Neural crest cell (in vitro differentiated cells): Measurements from ENCODE around the gene NAV2. TPM values are rescaled to one million over a fixed set of nuclear protein-coding genes. Genes with fewer than 3 reads are reported as not detected.

Source experiments
- DNase-seq: peaks from one replicate; pipeline ENCODE4 v3.0.0; 2021; ENCODE audit warnings: low read depth, mixed read lengths, low spot score
- H3K27ac Mint-ChIP-seq: one replicate; pipeline ENCODE4 v1.8.0; 2021; ENCODE audit warnings: mild to moderate bottlenecking, mixed read lengths; ENCODE audit not compliant: unreplicated experiment
- H3K27me3 Mint-ChIP-seq: 2 replicates; pipeline ENCODE4 v1.8.0; 2021; ENCODE audit warnings: low read depth, mild to moderate bottlenecking, mixed read lengths
- H3K36me3 Mint-ChIP-seq: 2 replicates; pipeline ENCODE4 v1.8.0; 2021; ENCODE audit warnings: low read depth, mild to moderate bottlenecking, mixed read lengths
- H3K4me1 Mint-ChIP-seq: 2 replicates; pipeline ENCODE4 v1.8.0; 2021; ENCODE audit warnings: mixed read lengths
- H3K4me3 Mint-ChIP-seq: one replicate; pipeline ENCODE4 v1.8.0; 2021; ENCODE audit warnings: mild to moderate bottlenecking, mixed read lengths
- H3K9me3 Mint-ChIP-seq: 2 replicates; pipeline ENCODE4 v1.8.0; 2021; ENCODE audit warnings: mixed read lengths
- total RNA-seq: library from RNA; stranded (reverse); gene quantifications from 2 replicates; pipeline ENCODE4 v1.2.1, GENCODE V29; 2021
- TF ChIP-seq, protein P1 (sequence below): fragments of 200-600 bp; sonication (generic); conservative IDR thresholded peaks from 2 replicates; pipeline ENCODE4 v1.5.0; 2021; ENCODE audit warnings: antibody characterized with exemption, mild to moderate bottlenecking

NAV2 gene
- total RNA-seq, 1 donor from 2014 or later: 14.1 TPM

DNA sequence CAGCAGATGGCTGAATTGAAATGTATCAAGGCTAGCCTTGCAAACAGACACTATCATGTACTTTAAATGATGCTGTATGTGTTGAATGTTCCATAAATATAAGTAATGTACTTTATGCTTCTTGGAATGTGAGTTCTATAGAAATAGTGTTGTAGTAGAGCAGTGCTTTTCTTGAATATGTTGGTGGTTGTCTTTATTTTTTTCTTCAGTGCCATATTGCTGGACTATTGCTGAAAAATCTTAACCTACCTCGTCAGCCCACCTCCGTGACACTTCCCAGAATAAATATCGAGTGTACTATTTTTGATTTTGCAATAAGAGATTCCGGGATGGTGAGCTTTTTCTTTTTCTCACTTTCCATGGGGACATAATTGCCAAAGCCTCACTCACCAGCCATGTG is 153.9 kb downstream of the NAV2 start:
- Mint-ChIP-seq H3K9me3 (peaks cover 5% of the 10 kb centered on the region), H3K27me3 (no peaks in the 10 kb centered on the region), H3K4me3 (no peak overlapping the region), H3K4me1 (peaks cover 38% of the 10 kb centered on the region), H3K27ac (no peak overlapping the region), H3K36me3 (peaks cover 2% of the 10 kb centered on the region)
- TF ChIP-seq, protein P1, sequence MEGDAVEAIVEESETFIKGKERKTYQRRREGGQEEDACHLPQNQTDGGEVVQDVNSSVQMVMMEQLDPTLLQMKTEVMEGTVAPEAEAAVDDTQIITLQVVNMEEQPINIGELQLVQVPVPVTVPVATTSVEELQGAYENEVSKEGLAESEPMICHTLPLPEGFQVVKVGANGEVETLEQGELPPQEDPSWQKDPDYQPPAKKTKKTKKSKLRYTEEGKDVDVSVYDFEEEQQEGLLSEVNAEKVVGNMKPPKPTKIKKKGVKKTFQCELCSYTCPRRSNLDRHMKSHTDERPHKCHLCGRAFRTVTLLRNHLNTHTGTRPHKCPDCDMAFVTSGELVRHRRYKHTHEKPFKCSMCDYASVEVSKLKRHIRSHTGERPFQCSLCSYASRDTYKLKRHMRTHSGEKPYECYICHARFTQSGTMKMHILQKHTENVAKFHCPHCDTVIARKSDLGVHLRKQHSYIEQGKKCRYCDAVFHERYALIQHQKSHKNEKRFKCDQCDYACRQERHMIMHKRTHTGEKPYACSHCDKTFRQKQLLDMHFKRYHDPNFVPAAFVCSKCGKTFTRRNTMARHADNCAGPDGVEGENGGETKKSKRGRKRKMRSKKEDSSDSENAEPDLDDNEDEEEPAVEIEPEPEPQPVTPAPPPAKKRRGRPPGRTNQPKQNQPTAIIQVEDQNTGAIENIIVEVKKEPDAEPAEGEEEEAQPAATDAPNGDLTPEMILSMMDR: no peak
- no peak for DNase-seq

DNA sequence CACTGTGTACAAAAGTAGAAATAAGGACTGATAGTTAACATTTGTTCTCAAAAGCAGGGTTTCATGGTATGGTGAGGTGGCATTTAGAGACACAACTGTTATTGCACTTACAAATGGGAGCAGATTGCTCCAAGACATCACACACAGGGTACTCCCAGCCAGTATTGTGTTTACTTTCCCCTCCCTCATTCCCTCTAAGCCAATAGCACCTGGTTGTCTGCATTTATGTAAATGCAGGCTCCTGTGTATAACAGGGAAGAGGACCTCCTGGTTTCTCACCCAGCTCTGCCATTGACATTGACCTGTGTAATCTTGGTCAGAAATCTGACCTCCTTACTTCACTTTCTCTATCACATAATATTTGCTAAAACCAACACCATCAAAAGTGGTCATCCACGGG is 154.4 kb downstream of the NAV2 start:
- TF ChIP-seq, protein P1: no peak
- no peaks in the 10 kb centered on the region for H3K27me3 Mint-ChIP-seq
- DNase-seq: no peak
- H3K27ac Mint-ChIP-seq: no peak overlapping the region
- H3K36me3 Mint-ChIP-seq: peaks cover 2% of the 10 kb centered on the region
- peaks cover 38% of the 10 kb centered on the region for H3K4me1 Mint-ChIP-seq
- no peak overlapping the region for H3K4me3 Mint-ChIP-seq
- peaks cover 5% of the 10 kb centered on the region for H3K9me3 Mint-ChIP-seq

DNA sequence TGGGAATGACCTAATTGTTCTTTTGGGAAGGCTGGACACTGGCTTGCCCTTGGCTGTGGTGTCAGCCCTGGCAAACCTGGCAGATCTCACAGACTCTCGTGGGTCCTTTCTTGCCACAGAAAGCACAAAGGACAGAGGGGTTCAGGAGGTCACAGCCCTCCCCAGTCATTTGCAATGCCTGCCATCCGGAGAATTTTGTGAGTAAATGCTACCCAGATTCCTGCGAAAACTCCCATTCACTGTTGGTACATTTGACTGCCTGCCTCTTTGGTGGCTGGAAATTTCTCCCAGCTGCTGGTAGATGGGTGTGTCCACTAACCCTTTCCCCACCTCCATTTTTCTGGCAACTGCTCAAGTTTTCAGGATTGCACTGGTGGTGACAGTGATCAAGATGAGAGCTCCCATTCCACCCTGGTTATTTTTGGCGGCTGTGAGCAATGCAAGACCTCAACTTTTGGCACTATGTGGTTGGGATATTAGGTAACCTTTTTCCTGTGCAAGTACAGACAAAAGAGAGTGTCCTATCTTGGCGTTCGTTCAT is 155.7 kb downstream of the NAV2 start:
- Mint-ChIP-seq H3K36me3 (peaks cover 2% of the 10 kb centered on the region), H3K27ac (no peak overlapping the region), H3K9me3 (peaks cover 3% of the 10 kb centered on the region), H3K4me1 (peaks cover 44% of the 10 kb centered on the region), H3K4me3 (no peak overlapping the region), H3K27me3 (no peaks in the 10 kb centered on the region)
- DNase-seq: no peak
- TF ChIP-seq, protein P1: no peak

DNA sequence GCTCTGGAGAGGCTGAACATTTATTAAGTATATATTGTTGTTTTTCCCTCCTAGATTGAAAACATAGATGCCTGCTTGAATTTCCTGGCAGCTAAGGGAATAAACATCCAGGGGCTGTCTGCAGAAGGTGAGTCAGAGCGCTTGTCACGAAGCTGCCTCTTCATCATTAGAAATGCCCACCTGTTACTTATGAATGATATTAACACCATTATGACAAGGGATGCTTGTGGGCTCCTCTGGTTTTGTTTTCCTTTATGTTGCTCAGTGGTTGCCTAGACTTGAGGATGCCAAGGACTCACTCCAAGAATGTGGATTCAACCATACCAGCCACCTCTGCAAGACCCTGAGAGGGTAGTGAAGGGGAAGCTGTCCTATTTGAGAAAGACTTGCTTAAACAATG is 156.2 kb downstream of the NAV2 start:
- Mint-ChIP-seq H3K36me3 (peaks cover 2% of the 10 kb centered on the region), H3K27ac (no peak overlapping the region), H3K9me3 (no peaks in the 10 kb centered on the region), H3K27me3 (no peaks in the 10 kb centered on the region), H3K4me1 (peaks cover 44% of the 10 kb centered on the region), H3K4me3 (no peak overlapping the region)
- TF ChIP-seq, protein P1: no peak
- DNase-seq: no peak

DNA sequence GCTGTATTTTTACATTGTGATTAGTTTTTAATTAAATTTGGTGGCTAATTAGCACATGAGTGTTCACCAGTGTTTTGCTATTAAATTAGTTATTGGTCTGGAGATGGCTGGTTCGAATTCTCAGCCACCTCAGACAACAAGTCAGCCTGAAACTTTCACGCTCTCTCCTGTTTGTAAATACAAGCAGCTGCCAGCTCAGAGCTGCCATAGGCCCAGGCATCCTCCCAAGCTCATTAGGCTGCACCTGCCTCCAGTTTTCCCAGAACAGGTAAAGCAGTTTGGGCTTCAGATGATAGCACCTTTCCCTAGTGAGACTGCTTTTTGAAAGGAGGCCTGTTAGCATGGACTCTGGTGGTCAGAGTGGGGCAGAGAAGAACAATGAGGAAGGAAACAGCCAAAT is 156.8 kb downstream of the NAV2 start:
- Mint-ChIP-seq H3K27me3 (no peaks in the 10 kb centered on the region), H3K4me3 (no peak overlapping the region), H3K36me3 (peaks cover 2% of the 10 kb centered on the region), H3K27ac (no peak overlapping the region), H3K9me3 (no peaks in the 10 kb centered on the region), H3K4me1 (peaks cover 44% of the 10 kb centered on the region)
- TF ChIP-seq, protein P1: no peak
- no peak for DNase-seq
